H1 (cell line): Measurements from ENCODE around the gene MAML3. TPM values are rescaled to one million over a fixed set of nuclear protein-coding genes. Genes with fewer than 3 reads are reported as not detected.

ENCODE experiments used
- CEBPB ChIP-seq: IDR thresholded peaks from 2 replicates; pipeline ENCODE4 v1.6.1; 2012; ENCODE audit warnings: low read depth, low read length
- CTBP2 ChIP-seq: IDR thresholded peaks from 2 replicates; pipeline ENCODE4 v1.7.0; 2011; ENCODE audit warnings: borderline replicate concordance, mild to moderate bottlenecking, moderate library complexity, mixed read lengths, low read length; ENCODE audit not compliant: insufficient read depth, insufficient read length
- GABPA ChIP-seq: IDR thresholded peaks from 2 replicates; pipeline ENCODE4 v1.6.1; 2011; ENCODE audit warnings: mild to moderate bottlenecking, low read length, moderate library complexity, borderline replicate concordance; ENCODE audit not compliant: insufficient read depth
- NRF1 ChIP-seq: IDR thresholded peaks from 2 replicates; pipeline ENCODE4 v1.6.1; 2011; ENCODE audit warnings: mild to moderate bottlenecking, low read depth, low read length, improper control_type of control experiment
- RNF2 ChIP-seq: fragments of 200-900, 300-1000 bp; sonication (generic); IDR thresholded peaks from 2 replicates; pipeline ENCODE4 v1.7.1; 2016; ENCODE audit warnings: borderline replicate concordance, low read depth, mild to moderate bottlenecking, antibody characterized with exemption, low read length; ENCODE audit not compliant: poor library complexity, severe bottlenecking; ENCODE audit errors: missing control alignments
- RXRA ChIP-seq: IDR thresholded peaks from 2 replicates; pipeline ENCODE4 v1.6.1; 2011; ENCODE audit warnings: low read depth, mild to moderate bottlenecking, low read length, moderate library complexity; ENCODE audit not compliant: insufficient read depth
- SIN3A ChIP-seq, 2 experiments: IDR thresholded peaks in 1 of 2; conservative IDR thresholded peaks in 1 of 2; 2 replicates each; pipeline ENCODE4 v1.6.1; 2011 to 2012; ENCODE audit warnings: low read length in 2 of 2, improper control_type of control experiment in 1 of 2, low read depth in 1 of 2, mild to moderate bottlenecking in 1 of 2
- SP4 ChIP-seq: IDR thresholded peaks from 2 replicates; pipeline ENCODE4 v1.6.1; 2012; ENCODE audit warnings: low read length, inconsistent platforms
- YY1 ChIP-seq: IDR thresholded peaks from 2 replicates; pipeline ENCODE4 v1.6.1; 2011; ENCODE audit warnings: low read depth, mild to moderate bottlenecking, low read length
- polyA plus RNA-seq, 7 experiments: library from polyadenylated mRNA; depleted of rRNA in 3 of 7; stranded (reverse) in 5 of 7; unstranded in 2 of 7; fragments of >200 nt in 5 of 7; fragments of 200-250 nt in 2 of 7; gene quantifications; 1 replicate in 5 of 7; 2 replicates in 1 of 7; 4 replicates in 1 of 7; pipeline versions ENCODE4 v1.2.1 to v1.2.3, GENCODE V29; 2011 to 2013; ENCODE audit warnings: missing spikeins in 2 of 7, mixed read lengths in 2 of 7
- total RNA-seq: library from RNA; stranded (reverse); fragmentation: NEBNext Ultra II Directional; extraction: Animal tissue kit (Norgen Biotek cat#: 25700); gene quantifications from 2 replicates; pipeline ENCODE4 v1.2.1, GENCODE V29; 2021
- TF ChIP-seq, protein P1 (sequence below): IDR thresholded peaks from 2 replicates; pipeline ENCODE4 v1.6.1; 2012; ENCODE audit warnings: inconsistent platforms

Gene MAML3
- total and polyA plus RNA-seq, 2 of the 8 experiments (the other 6 are each of a cell fraction or from before 2014, with no cell fraction given) = 2.1 to 5.7 TPM

DNA sequence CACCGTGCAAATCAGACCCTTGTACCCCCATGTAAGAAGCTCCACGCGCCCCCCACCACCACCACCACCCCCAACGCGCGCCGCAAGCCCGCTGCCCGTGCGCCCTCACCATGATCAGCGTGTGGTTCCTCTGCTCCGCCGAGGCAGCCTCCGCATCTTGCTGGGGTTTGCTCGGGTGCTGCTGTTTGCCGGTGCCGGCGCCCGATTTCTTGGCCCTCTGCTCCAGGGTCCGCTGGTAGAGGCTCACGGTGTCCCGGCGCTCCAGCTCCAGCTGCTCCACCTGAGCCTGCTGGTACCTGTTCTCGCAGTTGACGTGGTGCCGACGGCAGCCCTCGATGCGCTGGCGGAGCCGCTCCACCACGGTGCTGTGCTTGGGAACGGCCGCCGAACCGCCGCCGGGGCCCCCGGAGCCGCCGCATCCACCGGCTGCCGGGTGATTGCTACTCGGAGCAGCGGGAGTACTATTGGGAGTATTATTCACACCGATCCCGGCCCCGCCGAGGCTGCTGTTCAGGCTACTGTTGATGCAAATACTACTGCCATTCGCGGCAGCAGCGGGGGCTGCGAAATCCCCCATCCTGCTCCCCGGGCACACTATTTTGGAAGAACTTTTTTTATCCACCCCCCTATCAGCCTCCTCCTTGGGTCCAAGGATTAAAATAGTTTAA lies 1.1 kb downstream of the MAML3 start (continued):
- TF ChIP-seq NRF1 = no peak
- TF ChIP-seq SIN3A (conservative IDR thresholded peaks at IDR 0.05 in 1 of 2, IDR thresholded peaks at IDR 0.05 in 1 of 2; ENCODE audit: low read depth in 1 of 2, low read length in 2 of 2) = no peak
- no peak for TF ChIP-seq YY1
- TF ChIP-seq CEBPB = no peak
- TF ChIP-seq SP4 = no peak
- no peak for TF ChIP-seq GABPA
- peak; percentile 34 for TF ChIP-seq RNF2
- TF ChIP-seq RXRA = no peak
- TF ChIP-seq CTBP2 = peak; percentile 25
- TF ChIP-seq, protein P1, sequence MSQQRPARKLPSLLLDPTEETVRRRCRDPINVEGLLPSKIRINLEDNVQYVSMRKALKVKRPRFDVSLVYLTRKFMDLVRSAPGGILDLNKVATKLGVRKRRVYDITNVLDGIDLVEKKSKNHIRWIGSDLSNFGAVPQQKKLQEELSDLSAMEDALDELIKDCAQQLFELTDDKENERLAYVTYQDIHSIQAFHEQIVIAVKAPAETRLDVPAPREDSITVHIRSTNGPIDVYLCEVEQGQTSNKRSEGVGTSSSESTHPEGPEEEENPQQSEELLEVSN = peak; percentile 10; the same call in 1 of the 2 replicates
- TF ChIP-seq, all 59 proteins: peak for 8
